Ishikawa (cell line): ENCODE results near the gene GRID1.

Experiments
- CEBPB ChIP-seq: IDR thresholded peaks from 2 replicates; pipeline ENCODE4 v1.6.1; 2012
- CREB1 ChIP-seq: IDR thresholded peaks from 2 replicates; pipeline ENCODE4 v1.6.1; 2012; ENCODE audit warnings: low read depth
- EGR1 ChIP-seq: IDR thresholded peaks from 2 replicates; pipeline ENCODE4 v1.6.1; 2012
- EP300 ChIP-seq: IDR thresholded peaks from 2 replicates; pipeline ENCODE4 v1.6.1; 2012; ENCODE audit warnings: borderline replicate concordance
- FOXM1 ChIP-seq: IDR thresholded peaks from 2 replicates; pipeline ENCODE4 v1.6.1; 2012; ENCODE audit warnings: low read depth, borderline replicate concordance
- MAX ChIP-seq: IDR thresholded peaks from 2 replicates; pipeline ENCODE4 v1.6.1; 2012
- NFIC ChIP-seq: IDR thresholded peaks from 2 replicates; pipeline ENCODE4 v1.6.1; 2012
- RAD21 ChIP-seq: IDR thresholded peaks from 2 replicates; pipeline ENCODE4 v1.6.1; 2012; ENCODE audit warnings: low read depth
- REST ChIP-seq: IDR thresholded peaks from 2 replicates; pipeline ENCODE4 v1.6.1; 2012; ENCODE audit warnings: low read depth, mild to moderate bottlenecking
- TAF1 ChIP-seq: IDR thresholded peaks from 2 replicates; pipeline ENCODE4 v1.6.1; 2012; ENCODE audit warnings: low read depth, mild to moderate bottlenecking
- TCF12 ChIP-seq: IDR thresholded peaks from 2 replicates; pipeline ENCODE4 v1.6.1; 2012; ENCODE audit warnings: low read depth
- TEAD4 ChIP-seq: IDR thresholded peaks from 2 replicates; pipeline ENCODE4 v1.6.1; 2012
- USF1 ChIP-seq: IDR thresholded peaks from 2 replicates; pipeline ENCODE4 v1.6.1; 2012
- YY1 ChIP-seq: IDR thresholded peaks from 2 replicates; pipeline ENCODE4 v1.6.1; 2012; ENCODE audit warnings: low read depth
- ZBTB7A ChIP-seq: IDR thresholded peaks from 2 replicates; pipeline ENCODE4 v1.6.1; 2012; ENCODE audit warnings: low read depth

GRID1 gene

GRCh38 chr10:85643171-85643844 is 723.3 kb downstream of the GRID1 start:
- TF ChIP-seq USF1, result no peak
- no peak for TF ChIP-seq TCF12
- no peak for TF ChIP-seq EGR1
- no peak for TF ChIP-seq ZBTB7A
- no peak for TF ChIP-seq FOXM1
- TF ChIP-seq CEBPB, result no peak
- no peak for TF ChIP-seq TAF1
- no peak for TF ChIP-seq REST

- TF ChIP-seq RAD21 (no peak), EGR1 (no peak), CEBPB (no peak), MAX (no peak), NFIC (no peak), FOXM1 (no peak), YY1 (no peak), TCF12 (no peak), REST (no peak), CREB1 (no peak), TAF1 (no peak), USF1 (no peak), TEAD4 (no peak), ZBTB7A (no peak), EP300 (no peak)
Observed at GRCh38 chr10:85642421-85643170, 724.0 kb downstream of the GRID1 start.

DNA sequence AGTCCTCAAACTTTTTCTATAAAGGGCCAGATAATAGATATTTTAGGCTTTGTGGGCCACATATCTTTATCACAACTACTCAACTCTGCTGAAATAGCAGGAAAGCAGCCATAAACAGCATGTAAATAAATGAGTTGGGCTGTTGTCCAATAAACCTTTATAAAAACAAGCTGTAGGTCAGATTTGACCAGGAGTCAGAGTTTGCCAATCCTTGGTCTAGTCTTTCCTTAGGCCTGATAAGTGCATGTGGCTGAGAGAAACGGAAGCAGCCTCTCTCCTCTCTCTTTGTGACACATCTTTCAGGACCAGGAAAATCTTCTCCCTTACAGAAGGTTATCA is 724.5 kb downstream of the GRID1 start:
- TF ChIP-seq FOXM1 (no peak), CREB1 (no peak), EP300 (no peak), USF1 (no peak), RAD21 (no peak), TCF12 (no peak), ZBTB7A (no peak), YY1 (no peak), REST (no peak), NFIC (no peak), EGR1 (no peak), MAX (no peak), TEAD4 (no peak), CEBPB (no peak), TAF1 (no peak)
